DND-41 (cell line): ENCODE results near the gene SRPK2.

Source experiments
- EZH2 ChIP-seq: IDR thresholded peaks from 3 replicates; pipeline ENCODE4 v1.6.1; 2012; ENCODE audit warnings: borderline replicate concordance, low read depth, mild to moderate bottlenecking, moderate library complexity, low read length, inconsistent platforms; ENCODE audit not compliant: severe bottlenecking
- TF ChIP-seq, protein P1 (sequence below): IDR thresholded peaks from 2 replicates; pipeline ENCODE4 v1.5.1; 2012; ENCODE audit warnings: borderline replicate concordance, low read length, moderate library complexity, mild to moderate bottlenecking; ENCODE audit not compliant: poor library complexity, severe bottlenecking; ENCODE audit errors: extremely low read depth

- TF ChIP-seq, protein P1, sequence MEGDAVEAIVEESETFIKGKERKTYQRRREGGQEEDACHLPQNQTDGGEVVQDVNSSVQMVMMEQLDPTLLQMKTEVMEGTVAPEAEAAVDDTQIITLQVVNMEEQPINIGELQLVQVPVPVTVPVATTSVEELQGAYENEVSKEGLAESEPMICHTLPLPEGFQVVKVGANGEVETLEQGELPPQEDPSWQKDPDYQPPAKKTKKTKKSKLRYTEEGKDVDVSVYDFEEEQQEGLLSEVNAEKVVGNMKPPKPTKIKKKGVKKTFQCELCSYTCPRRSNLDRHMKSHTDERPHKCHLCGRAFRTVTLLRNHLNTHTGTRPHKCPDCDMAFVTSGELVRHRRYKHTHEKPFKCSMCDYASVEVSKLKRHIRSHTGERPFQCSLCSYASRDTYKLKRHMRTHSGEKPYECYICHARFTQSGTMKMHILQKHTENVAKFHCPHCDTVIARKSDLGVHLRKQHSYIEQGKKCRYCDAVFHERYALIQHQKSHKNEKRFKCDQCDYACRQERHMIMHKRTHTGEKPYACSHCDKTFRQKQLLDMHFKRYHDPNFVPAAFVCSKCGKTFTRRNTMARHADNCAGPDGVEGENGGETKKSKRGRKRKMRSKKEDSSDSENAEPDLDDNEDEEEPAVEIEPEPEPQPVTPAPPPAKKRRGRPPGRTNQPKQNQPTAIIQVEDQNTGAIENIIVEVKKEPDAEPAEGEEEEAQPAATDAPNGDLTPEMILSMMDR, result no peak
- no peak for TF ChIP-seq EZH2
Measured at GRCh38 chr7:105228555-105228954, 160.2 kb downstream of the SRPK2 start.
